NT2/D1 (cell line): Measurements from ENCODE around the gene TBC1D9B.

Experiments used
- SUZ12 ChIP-seq: IDR thresholded peaks from 2 replicates; pipeline ENCODE4 v1.6.1; 2011; ENCODE audit not compliant: insufficient read length, insufficient read depth; ENCODE audit errors: extremely low read depth
- YY1 ChIP-seq: IDR thresholded peaks from 2 replicates; pipeline ENCODE4 v1.6.1; 2011; ENCODE audit not compliant: insufficient read length, insufficient read depth
- ZNF274 ChIP-seq: IDR thresholded peaks from 2 replicates; pipeline ENCODE4 v1.6.1; 2011; ENCODE audit warnings: mild to moderate bottlenecking, low read depth, low read length

DNA sequence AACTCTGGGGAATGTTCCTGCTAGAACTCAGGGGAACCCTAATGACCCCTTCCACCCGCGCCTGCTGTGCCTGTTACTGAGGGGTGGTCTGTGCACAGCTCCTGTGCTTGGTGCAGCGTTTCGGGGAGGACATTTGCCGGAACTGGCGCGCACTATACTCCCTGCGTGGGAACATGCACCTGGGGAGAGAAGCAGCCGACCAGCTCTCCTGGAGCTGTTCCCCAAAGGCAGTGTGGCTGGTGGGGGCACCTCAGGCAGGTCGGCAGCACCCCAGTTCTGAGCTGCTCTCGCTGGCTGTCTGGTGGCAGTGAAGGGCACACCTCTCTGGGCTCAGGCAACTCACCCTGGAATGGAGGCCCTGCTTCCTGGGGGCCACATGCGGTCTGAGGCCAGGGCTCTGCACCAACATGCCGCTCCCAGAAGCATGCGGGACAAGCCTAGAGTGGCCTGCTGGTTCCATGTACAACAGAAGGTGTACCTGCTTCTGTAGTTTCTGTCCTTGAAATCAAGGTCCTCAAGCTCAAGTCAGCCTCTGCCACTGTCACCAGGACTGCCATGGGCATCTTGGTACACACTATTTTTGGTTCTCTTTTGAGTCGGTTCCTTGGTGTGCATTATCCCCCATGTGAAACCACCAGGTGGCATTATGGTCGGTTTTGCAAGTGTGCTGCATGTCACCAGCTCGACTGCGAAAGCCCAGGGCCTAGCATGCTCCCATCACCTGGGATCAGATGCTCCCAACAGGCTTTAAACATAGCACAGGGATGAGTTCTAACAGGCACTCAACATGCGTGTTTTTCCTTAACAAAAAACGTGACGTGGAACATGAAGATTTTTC, 41.2 kb downstream of the TBC1D9B start:
- TF ChIP-seq SUZ12 = no peak
- no peak for TF ChIP-seq YY1
- TF ChIP-seq ZNF274 = no peak
